GM21825 (cell line): Measurements from ENCODE around the gene DNAJC3.
A peak's percentile ranks its signal among the peaks of the same experiment; 100 is the strongest.

ENCODE experiments used
- ATAC-seq: cut with Tn5 transposase; IDR thresholded peaks from one replicate; pipeline ENCODE4 v1.9.1; 2021; ENCODE audit warnings: mild to moderate bottlenecking, moderate library complexity; ENCODE audit not compliant: unreplicated experiment

Gene DNAJC3

GRCh38 chr13:95833126-95833525, 156.2 kb downstream of the DNAJC3 start:
- ATAC-seq, result no peak

GRCh38 chr13:95833719-95834118, 156.8 kb downstream of the DNAJC3 start:
- ATAC-seq, result no peak

- peak; percentile 83 for ATAC-seq
Measured at GRCh38 chr13:95834134-95834765, 157.3 kb downstream of the DNAJC3 start.

GRCh38 chr13:95841894-95842293, 165.0 kb downstream of the DNAJC3 start:
- no peak for ATAC-seq

GRCh38 chr13:95842898-95843297, 166.0 kb downstream of the DNAJC3 start:
- no peak for ATAC-seq
